Measurements from ENCODE around the gene AMOTL1.

Gene AMOTL1

DNA sequence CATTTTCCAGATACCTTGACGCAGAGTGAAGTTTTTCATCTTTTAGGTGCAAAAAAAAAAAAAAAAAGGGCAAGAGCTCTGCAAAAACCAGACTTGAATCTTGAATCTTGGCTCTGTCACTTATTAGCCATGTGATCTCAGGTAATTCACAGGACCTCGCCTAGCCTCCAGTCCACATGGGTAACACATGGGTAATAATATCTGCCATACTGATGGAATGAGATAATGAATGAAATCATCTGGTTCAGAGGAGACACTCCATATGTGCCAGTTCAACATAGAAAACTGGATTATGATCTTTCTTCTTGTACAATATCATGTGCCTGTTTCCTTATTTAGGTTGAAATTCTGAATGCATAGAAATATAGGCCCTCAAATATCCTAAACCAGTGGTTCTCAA lies 8.6 kb upstream of the AMOTL1 start:
- Histone ChIP-seq H3K27me3 (ENCODE audit: control insufficient read depth, low read length) (0 out of 2 replicates have a peak, but pooled peaks cover 3% of the 10 kb centered on the region), H3K9me3 (ENCODE audit: control insufficient read depth, insufficient read depth, low read length) (no peaks in the 10 kb centered on the region), H3K27ac (ENCODE audit: low read depth, low read length) (no peak overlapping the region), H3K4me3 (ENCODE audit: low read length) (no peak overlapping the region), H3F3A (ENCODE audit: control insufficient read depth, insufficient read depth) (no peaks in the 10 kb centered on the region), H3K79me2 (ENCODE audit: control insufficient read depth, low read length) (no peaks in the 10 kb centered on the region), H3K36me3 (ENCODE audit: control insufficient read depth, low read length) (no peaks in the 10 kb centered on the region), H4K20me1 (ENCODE audit: control insufficient read depth, insufficient read depth, low read depth, low read length) (no peaks in the 10 kb centered on the region), H3K9me2 (replicated peaks; ENCODE audit: control insufficient read depth, low read length) (no peaks in the 10 kb centered on the region), H3K4me1 (ENCODE audit: control insufficient read depth, low read length) (no peaks in the 10 kb centered on the region), H3K4me2 (ENCODE audit: low read length) (no peak overlapping the region)
- TF ChIP-seq EZH2phosphoT487 (IDR thresholded peaks at IDR 0.05; ENCODE audit: borderline replicate concordance, low read length) = no peak
- TF ChIP-seq, protein P1, sequence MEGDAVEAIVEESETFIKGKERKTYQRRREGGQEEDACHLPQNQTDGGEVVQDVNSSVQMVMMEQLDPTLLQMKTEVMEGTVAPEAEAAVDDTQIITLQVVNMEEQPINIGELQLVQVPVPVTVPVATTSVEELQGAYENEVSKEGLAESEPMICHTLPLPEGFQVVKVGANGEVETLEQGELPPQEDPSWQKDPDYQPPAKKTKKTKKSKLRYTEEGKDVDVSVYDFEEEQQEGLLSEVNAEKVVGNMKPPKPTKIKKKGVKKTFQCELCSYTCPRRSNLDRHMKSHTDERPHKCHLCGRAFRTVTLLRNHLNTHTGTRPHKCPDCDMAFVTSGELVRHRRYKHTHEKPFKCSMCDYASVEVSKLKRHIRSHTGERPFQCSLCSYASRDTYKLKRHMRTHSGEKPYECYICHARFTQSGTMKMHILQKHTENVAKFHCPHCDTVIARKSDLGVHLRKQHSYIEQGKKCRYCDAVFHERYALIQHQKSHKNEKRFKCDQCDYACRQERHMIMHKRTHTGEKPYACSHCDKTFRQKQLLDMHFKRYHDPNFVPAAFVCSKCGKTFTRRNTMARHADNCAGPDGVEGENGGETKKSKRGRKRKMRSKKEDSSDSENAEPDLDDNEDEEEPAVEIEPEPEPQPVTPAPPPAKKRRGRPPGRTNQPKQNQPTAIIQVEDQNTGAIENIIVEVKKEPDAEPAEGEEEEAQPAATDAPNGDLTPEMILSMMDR (IDR thresholded peaks at IDR 0.05; ENCODE audit: low read depth, low read length, poor library complexity, severe bottlenecking) = no peak

DNA sequence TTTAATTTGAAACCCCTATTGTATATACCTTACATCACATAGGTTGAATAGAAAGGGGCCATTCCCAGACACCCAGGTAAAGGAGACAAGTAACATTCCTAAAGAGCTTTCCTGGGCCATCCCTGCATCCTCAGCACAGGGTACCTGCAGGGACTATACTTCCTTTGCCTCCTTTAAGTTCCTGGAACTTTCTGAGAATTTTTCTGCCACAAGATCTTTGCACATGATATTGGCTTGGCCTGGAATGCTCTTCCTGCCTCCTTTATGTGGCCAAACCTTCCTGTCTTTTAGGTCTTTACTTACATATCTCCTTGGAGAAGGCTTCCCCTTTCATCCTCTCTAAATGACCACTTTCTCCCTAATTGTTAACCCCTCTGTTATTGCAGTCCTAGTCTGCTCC lies 7.9 kb upstream of the AMOTL1 start:
- Histone ChIP-seq H3K4me3 (ENCODE audit: low read length) (no peak overlapping the region), H3K36me3 (ENCODE audit: control insufficient read depth, low read length) (no peaks in the 10 kb centered on the region), H3K4me1 (ENCODE audit: control insufficient read depth, low read length) (no peaks in the 10 kb centered on the region), H4K20me1 (ENCODE audit: control insufficient read depth, insufficient read depth, low read depth, low read length) (no peaks in the 10 kb centered on the region), H3K27ac (ENCODE audit: low read depth, low read length) (no peak overlapping the region), H3F3A (ENCODE audit: control insufficient read depth, insufficient read depth) (no peaks in the 10 kb centered on the region), H3K79me2 (ENCODE audit: control insufficient read depth, low read length) (no peaks in the 10 kb centered on the region), H3K9me2 (replicated peaks; ENCODE audit: control insufficient read depth, low read length) (no peaks in the 10 kb centered on the region), H3K9me3 (ENCODE audit: control insufficient read depth, insufficient read depth, low read length) (no peaks in the 10 kb centered on the region), H3K27me3 (ENCODE audit: control insufficient read depth, low read length) (0 out of 2 replicates have a peak, but pooled peaks cover 3% of the 10 kb centered on the region), H3K4me2 (ENCODE audit: low read length) (no peak overlapping the region)
- TF ChIP-seq, protein P1 (IDR thresholded peaks at IDR 0.05; ENCODE audit: low read depth, low read length, poor library complexity, severe bottlenecking) = no peak
- no peak for TF ChIP-seq EZH2phosphoT487 (IDR thresholded peaks at IDR 0.05; ENCODE audit: borderline replicate concordance, low read length)

DNA sequence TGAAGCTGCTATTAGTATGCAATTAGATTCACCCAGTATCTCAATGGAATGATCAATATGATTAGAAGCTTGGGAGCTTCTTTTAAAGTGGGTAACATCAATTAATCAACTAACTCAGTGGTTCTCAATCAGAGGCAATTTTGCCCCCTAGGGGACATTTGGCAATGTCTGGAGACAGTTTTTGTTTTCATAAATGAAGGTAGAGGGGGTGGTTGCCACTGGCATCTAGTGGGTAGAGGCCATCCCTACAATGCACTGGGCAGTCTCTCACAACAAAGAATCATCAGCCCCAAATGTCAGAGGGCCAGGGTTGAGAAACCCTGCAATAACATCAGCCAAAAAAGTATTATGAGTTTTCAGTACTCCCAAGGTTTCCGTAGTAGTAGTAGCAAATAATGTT lies 5.9 kb upstream of the AMOTL1 start:
- Histone ChIP-seq H3K27me3 (ENCODE audit: control insufficient read depth, low read length) (0 out of 2 replicates have a peak, but pooled peaks cover 3% of the 10 kb centered on the region), H3K9me3 (ENCODE audit: control insufficient read depth, insufficient read depth, low read length) (no peaks in the 10 kb centered on the region), H3K27ac (ENCODE audit: low read depth, low read length) (no peak overlapping the region), H3K4me3 (ENCODE audit: low read length) (no peak overlapping the region), H4K20me1 (ENCODE audit: control insufficient read depth, insufficient read depth, low read depth, low read length) (no peaks in the 10 kb centered on the region), H3K4me2 (ENCODE audit: low read length) (no peak overlapping the region), H3F3A (ENCODE audit: control insufficient read depth, insufficient read depth) (no peaks in the 10 kb centered on the region), H3K4me1 (ENCODE audit: control insufficient read depth, low read length) (no peaks in the 10 kb centered on the region), H3K79me2 (ENCODE audit: control insufficient read depth, low read length) (no peaks in the 10 kb centered on the region), H3K9me2 (replicated peaks; ENCODE audit: control insufficient read depth, low read length) (no peaks in the 10 kb centered on the region), H3K36me3 (ENCODE audit: control insufficient read depth, low read length) (no peaks in the 10 kb centered on the region)
- TF ChIP-seq, protein P1 (IDR thresholded peaks at IDR 0.05; ENCODE audit: low read depth, low read length, poor library complexity, severe bottlenecking) = peak; percentile 24
- TF ChIP-seq EZH2phosphoT487 (IDR thresholded peaks at IDR 0.05; ENCODE audit: borderline replicate concordance, low read length) = no peak

Measured in DOHH2 (cell line).